ENCODE measurements around the gene NHEJ1.

The NHEJ1 gene

DNA sequence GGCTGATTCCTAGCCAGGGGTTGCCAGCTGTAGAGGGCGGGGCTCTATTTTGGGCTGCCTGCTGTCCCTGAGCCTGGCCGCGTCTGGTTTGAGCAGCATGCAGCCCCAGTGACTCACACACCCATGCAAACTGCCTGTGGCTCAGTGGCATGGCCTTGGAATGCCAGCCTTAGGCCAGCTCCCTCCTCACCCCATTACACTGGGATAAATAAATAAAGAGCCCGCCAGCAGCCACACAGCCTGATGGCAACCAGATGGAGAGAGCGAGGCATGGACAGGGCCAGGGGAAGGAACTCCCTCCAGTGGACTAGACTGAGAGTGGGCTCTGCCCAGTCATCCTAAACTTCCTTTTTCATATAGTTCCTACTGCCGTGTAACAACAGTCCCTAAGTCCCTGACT, 18.3 kb downstream of the NHEJ1 start:
- Histone ChIP-seq H2AFZ (ENCODE audit: low read depth, low read length, severe bottlenecking) (no peak overlapping the region), H3K27ac (ENCODE audit: low read depth, low read length) (no peak overlapping the region), H3K9ac (ENCODE audit: low read length) (no peak overlapping the region), H3K9me3 (ENCODE audit: insufficient read depth, low read length) (no peaks in the 10 kb centered on the region), H3K36me3 (ENCODE audit: low read length) (no peaks in the 10 kb centered on the region), H3F3A (ENCODE audit: insufficient read depth) (no peaks in the 10 kb centered on the region), H3K4me2 (ENCODE audit: low read depth, low read length, poor library complexity, severe bottlenecking) (no peak overlapping the region), H4K20me1 (ENCODE audit: low read depth, low read length) (no peaks in the 10 kb centered on the region), H3K9me2 (replicated peaks; ENCODE audit: insufficient read depth, low read length) (no peaks in the 10 kb centered on the region), H3K4me3 (ENCODE audit: insufficient read depth, low read length, poor library complexity, severe bottlenecking) (no peak overlapping the region), H3K79me2 (ENCODE audit: insufficient read depth, low read length) (no peaks in the 10 kb centered on the region), H3K27me3 (ENCODE audit: low read length) (no peaks in the 10 kb centered on the region)
- TF ChIP-seq EZH2phosphoT487 (conservative IDR thresholded peaks at IDR 0.05; ENCODE audit: low read length): no peak
- TF ChIP-seq, protein P1, sequence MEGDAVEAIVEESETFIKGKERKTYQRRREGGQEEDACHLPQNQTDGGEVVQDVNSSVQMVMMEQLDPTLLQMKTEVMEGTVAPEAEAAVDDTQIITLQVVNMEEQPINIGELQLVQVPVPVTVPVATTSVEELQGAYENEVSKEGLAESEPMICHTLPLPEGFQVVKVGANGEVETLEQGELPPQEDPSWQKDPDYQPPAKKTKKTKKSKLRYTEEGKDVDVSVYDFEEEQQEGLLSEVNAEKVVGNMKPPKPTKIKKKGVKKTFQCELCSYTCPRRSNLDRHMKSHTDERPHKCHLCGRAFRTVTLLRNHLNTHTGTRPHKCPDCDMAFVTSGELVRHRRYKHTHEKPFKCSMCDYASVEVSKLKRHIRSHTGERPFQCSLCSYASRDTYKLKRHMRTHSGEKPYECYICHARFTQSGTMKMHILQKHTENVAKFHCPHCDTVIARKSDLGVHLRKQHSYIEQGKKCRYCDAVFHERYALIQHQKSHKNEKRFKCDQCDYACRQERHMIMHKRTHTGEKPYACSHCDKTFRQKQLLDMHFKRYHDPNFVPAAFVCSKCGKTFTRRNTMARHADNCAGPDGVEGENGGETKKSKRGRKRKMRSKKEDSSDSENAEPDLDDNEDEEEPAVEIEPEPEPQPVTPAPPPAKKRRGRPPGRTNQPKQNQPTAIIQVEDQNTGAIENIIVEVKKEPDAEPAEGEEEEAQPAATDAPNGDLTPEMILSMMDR (IDR thresholded peaks at IDR 0.05; ENCODE audit: insufficient read depth, low read length, poor library complexity, severe bottlenecking): no peak

DNA sequence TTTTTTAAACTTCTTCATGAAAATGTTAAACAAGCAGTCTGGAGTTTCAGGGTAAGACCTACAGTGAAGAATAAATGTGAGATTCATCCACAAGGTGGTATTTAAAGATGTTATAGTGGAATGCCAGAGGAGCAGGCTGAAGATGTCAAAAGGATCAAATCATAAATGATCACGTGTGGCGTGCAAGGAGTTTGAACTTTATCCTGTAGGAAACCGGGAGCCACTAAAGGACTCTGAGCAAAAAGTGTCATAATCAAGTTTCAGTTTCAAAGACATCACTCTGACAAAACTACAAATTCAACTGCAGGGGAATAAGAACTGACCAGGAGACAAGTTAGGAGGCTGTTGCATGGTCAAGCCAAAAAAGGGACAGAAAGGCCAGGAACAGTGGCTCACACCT, 19.9 kb downstream of the NHEJ1 start:
- Histone ChIP-seq H3K4me2 (ENCODE audit: low read depth, low read length, poor library complexity, severe bottlenecking) (no peak overlapping the region), H3F3A (ENCODE audit: insufficient read depth) (no peaks in the 10 kb centered on the region), H2AFZ (ENCODE audit: low read depth, low read length, severe bottlenecking) (no peak overlapping the region), H3K79me2 (ENCODE audit: insufficient read depth, low read length) (no peaks in the 10 kb centered on the region), H3K36me3 (ENCODE audit: low read length) (no peaks in the 10 kb centered on the region), H3K9me3 (ENCODE audit: insufficient read depth, low read length) (no peaks in the 10 kb centered on the region), H4K20me1 (ENCODE audit: low read depth, low read length) (no peaks in the 10 kb centered on the region), H3K27me3 (ENCODE audit: low read length) (no peaks in the 10 kb centered on the region), H3K27ac (ENCODE audit: low read depth, low read length) (no peak overlapping the region), H3K9me2 (replicated peaks; ENCODE audit: insufficient read depth, low read length) (no peaks in the 10 kb centered on the region), H3K4me3 (ENCODE audit: insufficient read depth, low read length, poor library complexity, severe bottlenecking) (no peak overlapping the region), H3K9ac (ENCODE audit: low read length) (no peak overlapping the region)
- TF ChIP-seq, protein P1 (IDR thresholded peaks at IDR 0.05; ENCODE audit: insufficient read depth, low read length, poor library complexity, severe bottlenecking): no peak
- TF ChIP-seq EZH2phosphoT487 (conservative IDR thresholded peaks at IDR 0.05; ENCODE audit: low read length): no peak

DNA sequence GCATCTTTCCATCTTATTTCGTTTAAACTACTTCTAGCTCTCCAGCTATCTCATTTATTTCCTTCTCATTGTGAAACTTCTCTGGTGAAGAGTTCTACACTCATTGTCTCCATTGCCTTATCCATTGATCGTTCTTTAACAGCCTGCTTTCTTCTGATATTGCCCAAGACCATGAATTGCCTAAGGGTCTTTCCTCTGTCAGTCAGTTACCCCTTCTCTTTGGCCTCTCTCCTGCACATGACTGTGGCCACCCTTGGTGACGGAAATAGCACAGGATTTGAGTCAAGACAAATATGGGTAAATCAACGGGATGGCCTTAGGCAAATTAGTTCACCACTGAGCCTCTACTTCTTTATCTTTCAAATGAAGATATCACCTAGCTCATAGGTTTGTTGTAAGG, 26.6 kb downstream of the NHEJ1 start:
- Histone ChIP-seq H4K20me1 (ENCODE audit: low read depth, low read length) (no peaks in the 10 kb centered on the region), H2AFZ (ENCODE audit: low read depth, low read length, severe bottlenecking) (no peak overlapping the region), H3K36me3 (ENCODE audit: low read length) (no peaks in the 10 kb centered on the region), H3K9me3 (ENCODE audit: insufficient read depth, low read length) (no peaks in the 10 kb centered on the region), H3K79me2 (ENCODE audit: insufficient read depth, low read length) (no peaks in the 10 kb centered on the region), H3K27me3 (ENCODE audit: low read length) (no peaks in the 10 kb centered on the region), H3K27ac (ENCODE audit: low read depth, low read length) (no peak overlapping the region), H3K4me3 (ENCODE audit: insufficient read depth, low read length, poor library complexity, severe bottlenecking) (no peak overlapping the region), H3F3A (ENCODE audit: insufficient read depth) (no peaks in the 10 kb centered on the region), H3K4me2 (ENCODE audit: low read depth, low read length, poor library complexity, severe bottlenecking) (no peak overlapping the region), H3K9me2 (replicated peaks; ENCODE audit: insufficient read depth, low read length) (no peaks in the 10 kb centered on the region), H3K9ac (ENCODE audit: low read length) (no peak overlapping the region)
- TF ChIP-seq, protein P1 (IDR thresholded peaks at IDR 0.05; ENCODE audit: insufficient read depth, low read length, poor library complexity, severe bottlenecking): no peak
- no peak for TF ChIP-seq EZH2phosphoT487 (conservative IDR thresholded peaks at IDR 0.05; ENCODE audit: low read length)
